Skin of body (tissue), 2 donors: ENCODE measurements around the gene HPD. TPM values are rescaled to one million over a fixed set of nuclear protein-coding genes. Genes with fewer than 3 reads are reported as not detected.
"Not testable (repeated sequence)": the region's sequence is repeated elsewhere in the genome, so short reads cannot be mapped to it uniquely, and the experiment has no call there.

Experiments used
- DNase-seq: peaks from one replicate; lab custom pipeline; 2025; lab: John Stamatoyannopoulos, UW
- total RNA-seq: library from RNA; depleted of rRNA; stranded (reverse); fragments of >200 nt; gene quantifications from one replicate; pipeline ENCODE4 v1.2.3, GENCODE V29; 2014

HPD gene
- total RNA-seq, 1 donor from 2014 or later = not detected

DNA sequence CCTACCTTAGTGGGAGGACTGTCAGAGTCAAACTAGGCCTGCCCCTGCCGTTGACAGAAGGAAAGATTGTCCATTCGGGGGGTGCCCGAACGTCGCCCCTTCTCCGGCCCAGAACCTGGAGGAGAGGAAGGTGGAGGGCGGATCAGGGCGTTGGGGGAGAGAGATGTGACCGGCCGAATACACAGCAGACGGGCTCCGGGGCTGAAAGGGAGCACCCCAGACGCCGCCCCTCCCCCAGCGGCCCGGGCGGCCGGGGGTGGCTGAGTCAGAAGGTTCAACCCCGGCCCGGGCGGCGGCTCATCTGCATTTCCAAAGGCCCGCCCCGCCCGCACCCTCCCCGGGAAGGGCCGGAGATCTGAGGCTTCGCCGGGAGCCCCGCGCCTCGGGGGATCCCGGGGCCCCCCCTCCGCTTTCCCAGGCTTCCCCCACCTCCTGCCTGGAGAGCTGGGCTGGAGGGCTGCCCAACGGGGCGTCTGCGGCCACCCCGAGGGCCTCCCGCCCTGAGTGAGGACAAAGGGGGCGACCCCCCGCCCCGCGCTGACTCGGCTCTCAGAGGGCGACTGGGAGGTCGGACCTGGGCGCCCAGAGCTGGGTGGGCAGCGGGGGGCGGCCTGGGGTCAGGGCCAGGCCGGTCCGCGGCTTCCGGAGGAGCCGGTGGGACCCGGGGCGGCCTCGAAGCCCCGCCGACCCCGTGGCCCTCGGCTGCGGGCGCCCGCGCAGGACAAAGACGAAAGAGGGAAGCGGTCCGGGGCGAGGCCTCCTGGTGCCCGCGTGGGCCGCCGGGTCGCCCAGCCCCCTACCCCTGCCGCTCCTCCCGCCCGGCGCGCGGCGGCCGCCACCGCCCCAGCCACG lies 58.6 kb downstream of the HPD start:
- DNase-seq = peak; percentile 60

DNA sequence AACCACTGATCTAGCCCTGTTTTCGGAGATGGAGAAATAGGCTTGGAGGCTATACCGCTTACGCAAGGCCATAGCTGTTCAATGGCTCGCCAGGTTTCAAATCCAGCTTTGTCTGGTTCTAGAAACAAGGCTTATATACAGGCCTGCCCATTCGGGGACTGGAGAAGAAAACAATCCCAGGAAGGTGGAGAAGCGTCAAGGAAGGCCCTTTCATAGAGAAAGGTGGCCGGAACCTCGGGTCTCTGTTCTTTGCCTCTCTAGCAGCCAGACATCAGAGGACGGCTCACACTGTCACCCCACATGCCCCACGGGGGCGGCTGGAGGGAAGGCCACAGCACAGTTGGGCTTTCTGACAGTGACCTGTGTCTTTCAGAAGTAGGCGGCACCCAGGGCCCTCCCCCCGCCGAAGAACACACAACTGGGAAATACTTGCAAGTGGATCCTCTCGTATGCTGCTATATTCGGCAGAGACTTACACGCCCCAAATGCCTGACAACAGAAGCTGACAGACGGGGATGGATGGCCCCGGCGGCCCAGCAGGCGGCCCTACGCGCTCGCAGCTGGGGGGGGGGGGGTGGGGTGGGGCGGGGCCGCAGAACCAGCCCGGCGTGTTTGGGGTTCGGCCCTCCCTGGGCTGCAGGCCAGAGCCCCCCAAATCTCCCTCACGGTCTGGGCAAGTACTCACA lies 59.4 kb downstream of the HPD start:
- peak; percentile 77 for DNase-seq

DNA sequence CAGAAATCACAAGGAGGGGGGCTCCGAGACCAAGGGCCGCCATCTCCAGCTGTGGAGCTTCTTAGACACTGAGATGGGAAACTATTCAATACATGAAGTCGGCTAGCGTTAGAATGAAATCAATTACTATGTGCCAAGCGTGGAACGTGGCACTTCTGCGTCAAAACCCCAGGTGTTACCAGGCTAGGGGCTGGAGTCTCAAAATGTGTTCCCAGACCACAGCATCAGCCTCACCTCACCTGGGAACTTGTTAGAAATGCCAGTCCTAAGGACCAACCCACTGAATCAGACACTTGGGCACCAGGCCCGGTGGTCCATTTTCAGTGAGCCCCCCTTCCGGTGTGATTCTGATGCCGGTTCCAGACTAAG lies 59.9 kb downstream of the HPD start:
- no peak for DNase-seq

DNA sequence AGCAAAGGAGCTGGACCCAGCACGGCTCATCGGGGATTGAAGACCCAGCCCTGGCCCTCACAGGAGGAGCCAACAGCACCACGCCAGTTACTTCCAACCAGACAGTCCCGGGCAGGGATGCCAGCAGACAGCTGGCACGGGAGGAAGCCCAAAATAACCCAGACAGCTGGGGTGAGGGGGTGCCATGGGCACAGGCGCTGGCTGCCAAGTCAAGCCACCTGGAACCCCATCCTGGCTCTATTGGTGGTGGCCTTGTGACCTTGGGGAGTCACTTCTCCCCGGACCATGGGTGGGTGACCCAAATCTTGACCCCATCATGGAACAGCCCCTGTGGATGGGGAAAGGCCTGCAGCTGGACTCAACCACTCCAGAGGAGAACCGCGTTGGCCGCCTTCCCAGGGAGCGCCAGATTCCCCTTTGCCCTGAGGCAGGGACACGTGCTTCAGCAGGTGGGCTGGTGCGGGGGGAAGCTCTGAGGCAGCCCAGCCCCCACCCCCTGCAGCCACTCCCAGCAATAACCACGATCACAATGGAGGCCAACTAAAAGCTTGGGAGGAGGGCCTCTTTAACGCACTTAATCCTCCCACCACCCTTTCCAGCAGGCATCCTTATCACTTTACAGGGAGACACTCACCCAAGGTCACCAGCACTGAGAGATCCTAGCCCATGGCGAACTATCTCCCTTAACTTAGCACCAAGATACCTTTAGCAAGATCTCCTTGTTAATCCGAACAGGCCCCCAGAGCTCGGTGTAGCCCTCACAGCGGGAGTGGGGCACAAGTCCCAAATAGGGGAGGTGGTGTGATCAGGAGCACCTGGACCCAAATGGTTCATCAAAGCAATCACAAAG lies 60.5 kb downstream of the HPD start:
- no peak for DNase-seq

DNA sequence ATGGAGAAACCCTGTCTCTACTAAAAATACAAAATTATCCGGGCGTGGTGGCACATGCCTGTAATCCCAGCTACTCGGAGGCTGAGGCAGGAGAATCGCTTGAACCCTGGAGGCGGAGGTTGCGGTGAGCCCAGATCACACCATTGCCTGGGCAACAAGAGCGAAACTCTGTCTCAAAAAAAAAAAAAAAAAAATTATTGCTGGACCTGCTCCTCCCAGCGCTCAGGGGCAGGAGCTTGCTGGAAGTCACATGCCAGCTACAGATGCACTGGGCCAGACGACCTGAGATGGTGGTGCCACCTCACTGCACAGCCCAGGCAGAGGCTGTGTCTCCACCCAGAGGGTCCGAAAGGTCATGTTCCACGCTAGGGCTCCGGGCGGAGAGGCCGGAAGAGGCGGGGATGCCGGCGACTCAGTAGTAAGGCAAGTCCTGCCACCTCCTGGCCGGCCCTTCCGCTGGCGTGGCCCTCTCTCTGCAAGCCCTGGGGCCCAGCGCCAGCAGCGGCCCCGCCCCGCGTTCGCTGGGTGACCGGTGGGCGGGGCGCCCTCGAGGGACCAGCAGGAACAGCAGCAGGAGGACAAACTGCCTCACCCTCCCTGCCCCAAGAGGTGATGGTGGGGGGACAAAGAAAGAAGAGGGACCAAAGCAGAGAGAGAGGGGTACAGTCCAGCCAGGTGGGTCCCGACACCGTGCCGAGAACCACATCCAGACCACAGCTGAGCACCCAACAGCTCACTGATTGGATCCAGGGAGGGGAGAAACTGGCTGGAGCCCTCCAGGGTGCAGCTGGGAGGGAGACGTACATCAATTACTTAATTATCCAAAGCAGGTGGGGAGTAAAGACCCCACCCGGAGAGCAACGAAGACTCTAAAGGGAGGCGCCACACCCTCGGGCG lies 61.6 kb downstream of the HPD start:
- peak; percentile 36 for DNase-seq

DNA sequence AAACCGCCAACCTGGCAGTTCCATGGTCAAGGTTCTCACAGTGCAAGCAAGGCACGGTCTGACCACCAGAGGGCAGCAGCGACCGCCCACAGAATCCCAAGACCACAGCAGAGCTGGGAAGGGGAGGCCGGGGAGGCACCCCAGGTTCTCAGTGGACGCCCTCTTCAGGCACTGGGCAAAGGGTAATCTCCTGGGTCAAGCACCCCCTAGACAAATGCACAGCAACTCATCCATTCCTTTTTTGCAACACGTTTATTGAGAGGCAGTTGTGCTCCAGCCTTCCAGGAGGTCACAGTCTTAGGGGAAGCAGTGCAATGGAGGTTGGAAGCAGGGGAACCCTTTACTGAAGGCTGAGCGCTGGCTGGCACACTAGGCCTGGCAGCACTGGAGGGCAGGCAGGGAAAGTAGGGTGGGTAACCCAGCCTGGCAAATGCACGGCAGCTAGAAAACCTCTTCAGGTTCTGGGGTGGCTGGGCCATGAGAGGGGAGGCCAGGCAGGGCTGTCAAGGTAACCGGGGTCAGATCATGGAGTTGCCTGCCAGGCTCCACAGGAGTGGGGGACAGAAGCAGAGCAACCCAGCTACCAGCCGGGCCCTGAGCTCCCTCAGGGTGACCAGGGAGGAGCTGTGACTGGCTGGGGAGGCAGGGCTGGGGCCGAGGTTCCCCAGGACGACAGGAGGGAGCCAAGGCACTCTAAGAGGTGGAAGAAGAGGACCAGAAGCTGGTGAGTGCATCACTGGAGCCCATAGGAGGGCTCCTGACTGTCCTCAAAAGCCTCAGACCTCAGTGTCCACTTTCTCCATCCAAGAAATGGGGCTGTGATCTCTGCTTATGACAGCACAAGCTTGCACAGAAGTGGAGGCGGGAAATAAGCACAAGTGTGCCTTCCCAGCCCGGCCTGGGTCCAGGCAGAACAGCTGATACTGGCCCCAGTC lies 63.4 kb downstream of the HPD start:
- DNase-seq = peak; percentile 67

DNA sequence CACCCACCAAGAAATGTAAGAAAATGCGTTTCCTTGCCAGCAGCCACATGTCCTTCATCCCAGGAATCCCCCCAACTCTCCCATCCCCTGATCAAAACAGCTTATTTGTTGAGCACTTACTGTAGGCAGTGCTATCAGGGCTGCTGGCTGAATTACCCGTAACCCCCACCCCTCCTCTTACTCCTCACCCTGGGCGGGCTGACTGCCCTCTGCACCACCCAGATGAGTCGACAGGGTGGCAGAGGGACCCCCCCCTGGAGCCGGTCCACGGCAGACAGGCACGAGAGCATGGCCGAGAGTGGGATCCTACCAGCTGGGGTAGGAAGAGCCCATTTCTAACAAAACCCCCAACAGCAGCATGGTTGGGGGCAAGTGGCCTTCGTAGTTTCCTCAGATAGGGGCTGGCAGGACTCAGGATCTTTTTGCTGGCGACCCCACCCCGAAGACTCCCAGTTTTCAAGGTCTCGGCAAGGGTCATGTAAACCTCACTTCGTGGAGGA lies 64.1 kb downstream of the HPD start:
- DNase-seq = no peak

DNA sequence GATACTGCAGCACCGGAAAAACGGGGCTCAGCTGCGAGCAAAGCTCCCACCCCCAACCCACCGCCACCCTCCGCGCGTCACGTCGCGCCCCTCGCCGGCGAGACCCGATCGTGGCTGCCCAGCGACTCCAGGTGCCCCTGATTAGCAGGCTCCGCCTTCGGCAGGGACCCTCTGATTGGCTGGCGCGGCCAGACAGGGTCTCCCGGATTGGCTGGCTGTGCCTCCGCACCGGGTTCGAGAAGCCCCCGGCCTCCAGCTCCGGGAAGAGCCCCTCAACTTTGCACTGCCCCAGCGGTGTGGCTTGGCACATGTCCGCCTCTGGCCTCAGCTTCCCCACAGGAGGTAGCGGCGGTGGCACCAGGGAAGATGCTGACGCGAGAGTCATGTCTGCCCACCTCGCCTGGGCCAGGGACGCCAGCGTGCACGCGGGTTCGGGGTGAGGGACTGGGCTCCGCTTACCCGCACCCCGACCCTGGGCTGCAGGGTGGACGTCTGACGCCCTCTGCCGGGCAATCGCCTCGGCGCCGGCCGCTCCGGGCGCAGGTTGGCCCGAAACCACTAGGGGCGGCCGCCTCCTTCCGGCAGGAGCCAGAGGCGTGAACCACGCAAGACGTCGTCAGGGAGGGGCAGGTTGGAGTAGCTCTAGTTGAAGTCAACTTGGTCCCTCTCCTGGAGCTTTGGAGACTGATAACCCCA lies 64.7 kb downstream of the HPD start:
- peak; percentile 92 for DNase-seq

DNA sequence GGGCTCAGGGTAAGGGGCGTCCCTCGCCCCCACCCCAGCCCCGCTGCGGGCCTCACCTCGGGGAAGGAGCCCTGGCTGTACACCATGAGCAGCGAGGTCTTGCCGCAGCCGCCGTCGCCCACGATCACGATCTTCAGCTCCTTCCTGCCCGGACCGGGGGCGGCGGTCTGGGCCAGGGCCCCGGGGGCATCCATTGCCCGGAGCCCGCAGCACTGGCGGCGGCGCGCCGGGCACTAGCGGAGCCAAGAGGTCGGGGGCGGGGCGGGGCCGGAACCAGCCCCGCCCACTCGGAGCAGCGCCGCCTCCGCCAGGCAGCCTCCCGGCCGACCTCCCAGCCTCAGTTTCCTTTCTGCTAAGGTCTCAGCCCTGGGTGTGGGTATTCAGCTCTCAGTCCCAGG lies 65.2 kb downstream of the HPD start, which contains the start of gene RHOF:
Gene RHOF, minus strand, starts transcription at position 249 of the 398 bp plus-strand sequence. Its CDS starts 55 bp downstream, at position 194.
- DNase-seq = no peak

DNA sequence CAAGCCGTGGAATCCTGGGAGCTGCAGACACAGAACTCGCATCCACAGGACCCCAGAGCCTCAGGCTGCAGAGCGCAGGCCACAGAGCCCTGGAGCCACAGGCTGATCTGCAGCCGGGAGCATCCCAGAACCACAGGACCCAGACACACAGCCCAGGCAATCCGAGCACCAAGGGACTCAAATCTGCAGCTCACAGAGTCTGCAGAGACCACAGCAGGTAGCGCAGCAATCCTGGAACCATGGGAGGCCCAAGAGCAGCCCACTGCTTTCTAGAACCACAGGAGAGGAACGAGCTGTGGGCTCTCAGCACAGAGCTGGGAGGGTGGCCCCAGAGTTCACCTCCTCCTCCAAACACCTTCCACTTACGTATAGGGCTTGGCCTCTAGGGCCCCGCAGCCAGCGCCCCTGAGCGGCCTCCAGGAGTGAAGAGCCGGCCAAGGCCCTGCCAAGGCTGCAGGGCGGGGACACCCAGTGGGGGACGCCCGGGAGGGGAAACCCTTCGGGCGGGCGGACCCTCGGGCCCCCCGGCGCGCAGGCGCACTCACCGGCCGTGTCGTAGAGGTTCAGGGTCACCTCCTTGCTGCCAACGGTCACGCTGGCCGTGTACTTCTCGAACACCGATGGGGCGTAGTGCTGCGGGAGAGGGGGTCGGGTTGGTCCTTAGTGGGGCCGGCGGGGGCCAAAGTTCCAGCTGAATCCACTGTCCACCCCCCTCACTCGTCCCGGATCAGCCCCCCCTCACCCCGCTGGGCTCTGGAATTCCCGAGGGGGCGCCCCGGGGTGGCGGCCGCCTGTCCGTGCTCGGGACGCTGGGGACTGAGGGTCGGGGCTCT lies 65.8 kb downstream of the HPD start:
- no peak for DNase-seq

DNA sequence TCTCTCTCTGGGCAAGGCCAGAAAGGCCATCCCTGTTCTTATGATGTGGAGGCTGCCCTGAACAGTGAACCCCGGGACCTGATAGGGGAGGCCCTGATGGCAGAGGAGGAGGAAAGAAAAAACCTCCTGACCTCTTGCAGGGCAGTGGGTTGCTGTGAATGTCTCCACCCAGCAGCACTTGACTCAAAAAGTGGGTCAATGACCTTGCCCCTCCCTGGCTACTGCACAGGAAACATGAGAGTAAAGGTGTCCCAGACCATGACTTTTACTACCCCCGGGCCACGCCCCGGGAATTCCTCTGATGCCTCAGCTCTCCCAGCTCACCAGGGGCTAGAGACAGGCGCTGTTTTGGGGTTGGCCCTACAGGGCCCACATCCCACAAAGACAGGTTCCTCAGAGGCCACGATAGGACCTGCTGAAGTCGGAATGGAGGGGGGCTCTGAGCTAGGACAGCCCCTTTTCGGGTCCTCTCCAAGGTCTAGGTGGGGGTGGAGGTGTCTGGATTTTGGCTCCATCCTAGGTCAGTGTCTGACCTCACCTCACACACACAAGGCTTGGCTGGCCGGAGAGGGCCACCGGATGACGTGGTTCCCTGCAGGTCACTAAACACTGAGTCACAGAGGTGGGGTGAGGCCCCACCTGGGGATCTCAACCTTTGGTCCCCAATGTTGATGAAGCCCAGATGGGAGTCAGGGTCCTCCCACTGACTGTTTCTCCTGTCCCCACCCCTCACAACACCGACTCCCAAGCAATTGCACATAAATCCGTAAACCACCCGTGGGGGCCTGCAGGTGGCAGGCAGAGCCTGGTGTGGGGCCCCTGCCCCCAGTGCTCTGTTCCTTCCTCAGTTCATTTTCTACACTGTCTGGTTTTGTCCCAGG lies 66.7 kb downstream of the HPD start:
- DNase-seq = no peak

DNA sequence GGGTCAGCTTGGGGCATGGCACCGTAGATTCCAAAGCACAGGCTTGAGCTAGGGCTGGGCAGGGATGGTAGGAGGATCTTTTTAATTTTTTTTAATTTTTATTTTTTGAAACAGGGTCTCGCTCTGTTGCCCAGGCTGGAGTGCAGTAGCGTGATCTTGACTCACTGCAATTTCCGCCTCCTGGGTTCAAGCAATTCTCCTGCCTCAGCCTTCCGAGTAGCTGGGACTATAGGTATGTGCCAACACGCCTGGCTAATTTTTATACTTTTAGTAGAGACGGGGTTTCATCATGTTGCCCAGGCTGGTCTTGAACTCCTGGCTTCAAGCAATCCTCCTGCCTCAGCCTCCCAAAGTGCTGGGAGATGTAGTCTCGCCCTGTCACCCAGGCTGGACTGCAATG lies 67.9 kb downstream of the HPD start:
- DNase-seq = not testable (repeated sequence)

DNA sequence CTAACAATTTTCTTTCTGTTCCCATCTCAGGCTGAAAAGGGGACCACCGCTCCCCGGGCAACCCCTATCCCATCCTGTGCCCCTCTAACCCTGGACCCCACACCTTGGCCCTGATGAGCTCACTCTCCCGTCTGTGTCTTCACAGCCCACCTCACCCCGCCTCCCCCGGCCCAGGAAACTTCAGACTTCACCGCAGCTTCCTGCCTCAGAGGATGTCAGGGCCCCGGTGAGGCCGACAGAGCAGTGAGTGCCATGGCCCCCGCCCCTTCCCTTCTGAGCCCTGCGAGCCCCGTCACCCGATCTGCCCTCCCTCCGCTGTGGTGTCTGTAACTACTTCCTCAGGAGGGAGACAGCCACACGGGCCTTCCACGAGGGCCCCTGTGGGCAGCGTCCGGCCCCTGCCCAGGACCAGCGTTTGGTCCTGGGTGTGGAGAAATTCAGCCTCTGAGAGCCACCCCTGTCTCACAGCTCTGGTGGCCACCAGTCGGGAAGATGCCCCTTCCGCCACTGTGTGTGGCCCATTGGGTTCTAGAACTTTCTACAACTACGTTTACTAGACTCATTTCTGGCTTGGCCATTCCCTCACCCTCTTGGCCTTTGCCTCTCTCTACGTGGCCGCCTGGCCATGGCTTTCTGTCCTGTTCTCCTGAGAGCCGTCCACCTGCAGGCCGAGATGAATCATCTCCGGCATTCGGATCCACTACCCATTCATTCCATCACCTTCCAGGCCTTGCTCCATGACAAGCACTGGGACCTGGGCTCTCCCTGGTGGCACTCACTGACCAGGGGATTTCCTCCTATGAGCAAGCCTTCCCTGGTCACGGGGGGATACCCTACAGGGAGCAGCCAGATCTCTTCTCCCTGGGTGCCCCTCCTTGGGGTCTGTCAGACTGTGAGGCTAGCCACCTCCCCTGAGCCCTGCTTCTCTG lies 68.6 kb downstream of the HPD start:
- DNase-seq = no peak
